GM18526 (cell line): ENCODE results near the gene STX10.

Experiments
- POLR2A ChIP-seq: IDR thresholded peaks from 3 replicates; pipeline ENCODE4 v1.6.1; 2011; ENCODE audit not compliant: insufficient read length; ENCODE audit errors: extremely low read depth

STX10 gene

GRCh38 chr19:13150931-13151604, 893 bp upstream of the STX10 start:
- no peak for TF ChIP-seq POLR2A

- TF ChIP-seq POLR2A: no peak
These were observed 468 bp downstream of the STX10 start for GRCh38 chr19:13149628-13150186.

DNA sequence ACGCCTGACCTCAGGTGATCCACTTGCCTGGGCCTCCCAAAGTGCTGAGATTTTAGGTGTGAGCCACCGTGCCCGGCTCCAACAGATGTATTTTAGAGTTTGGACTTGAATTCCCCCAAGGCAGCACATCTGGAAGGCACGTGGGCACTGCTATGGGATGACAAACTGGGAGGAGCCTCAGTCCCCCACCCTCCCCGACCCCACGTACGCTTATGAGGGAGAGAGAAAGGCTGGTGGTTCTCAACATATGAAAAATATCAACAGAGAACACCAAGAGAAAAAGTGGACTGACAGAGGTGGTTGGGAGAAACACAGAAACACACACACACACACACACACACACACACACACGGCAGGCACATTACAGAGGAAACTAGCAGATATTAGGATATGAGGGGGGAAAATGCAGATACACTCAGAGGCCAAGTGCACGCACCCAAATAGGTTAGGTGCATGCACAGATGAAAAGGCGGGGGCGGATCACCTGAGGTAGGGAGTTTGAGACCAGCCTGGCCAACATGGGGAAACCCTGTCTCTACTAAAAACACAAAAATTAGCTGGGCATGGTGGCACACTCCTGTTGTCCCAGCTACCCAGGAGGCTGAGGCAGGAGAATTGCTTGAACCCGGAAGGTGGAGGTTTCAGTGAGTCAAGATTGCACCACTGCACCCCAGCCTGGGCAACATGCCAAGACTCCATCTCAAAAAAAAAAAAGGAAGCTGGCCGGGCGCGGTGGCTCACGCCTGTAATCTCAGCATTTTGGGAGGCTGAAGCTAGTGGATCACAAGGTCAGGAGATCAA, 3.2 kb downstream of the STX10 start:
- TF ChIP-seq POLR2A: no peak

DNA sequence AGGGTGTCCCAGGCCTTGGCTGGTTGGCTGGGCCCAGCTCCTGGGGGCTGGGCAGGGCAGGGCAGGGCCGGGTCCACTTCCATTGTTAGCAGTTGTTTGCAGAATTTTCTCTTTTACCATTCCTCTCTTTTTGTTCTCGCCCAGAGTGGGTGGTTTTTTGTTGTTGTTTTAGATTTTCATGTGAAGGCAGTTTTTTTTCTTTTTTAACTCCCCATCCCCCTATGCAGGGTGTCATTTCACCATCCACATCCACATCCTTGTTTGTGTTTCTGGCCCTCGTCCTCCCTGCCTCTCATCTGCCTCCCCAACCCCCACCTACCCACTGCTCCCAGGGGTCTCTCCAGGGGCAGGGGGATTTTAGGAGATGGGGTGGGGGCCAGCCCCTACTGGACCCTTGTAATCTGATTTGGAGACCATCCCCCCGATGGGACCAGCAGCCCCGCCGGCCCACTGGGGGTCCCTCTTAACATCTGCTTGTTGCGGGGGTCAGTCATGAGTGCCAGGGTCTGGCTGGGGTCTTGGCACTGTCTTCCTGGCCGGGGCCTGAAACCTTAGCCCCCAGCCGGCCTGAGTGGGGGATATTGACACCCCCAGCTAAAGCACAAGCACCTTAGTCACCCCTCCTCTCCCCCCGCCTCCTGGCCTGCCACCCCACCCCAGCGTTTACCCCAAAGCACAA, 10.4 kb downstream of the STX10 start:
- TF ChIP-seq POLR2A: no peak

- TF ChIP-seq POLR2A: no peak
These were observed 11.3 kb downstream of the STX10 start for GRCh38 chr19:13138916-13139198.

DNA sequence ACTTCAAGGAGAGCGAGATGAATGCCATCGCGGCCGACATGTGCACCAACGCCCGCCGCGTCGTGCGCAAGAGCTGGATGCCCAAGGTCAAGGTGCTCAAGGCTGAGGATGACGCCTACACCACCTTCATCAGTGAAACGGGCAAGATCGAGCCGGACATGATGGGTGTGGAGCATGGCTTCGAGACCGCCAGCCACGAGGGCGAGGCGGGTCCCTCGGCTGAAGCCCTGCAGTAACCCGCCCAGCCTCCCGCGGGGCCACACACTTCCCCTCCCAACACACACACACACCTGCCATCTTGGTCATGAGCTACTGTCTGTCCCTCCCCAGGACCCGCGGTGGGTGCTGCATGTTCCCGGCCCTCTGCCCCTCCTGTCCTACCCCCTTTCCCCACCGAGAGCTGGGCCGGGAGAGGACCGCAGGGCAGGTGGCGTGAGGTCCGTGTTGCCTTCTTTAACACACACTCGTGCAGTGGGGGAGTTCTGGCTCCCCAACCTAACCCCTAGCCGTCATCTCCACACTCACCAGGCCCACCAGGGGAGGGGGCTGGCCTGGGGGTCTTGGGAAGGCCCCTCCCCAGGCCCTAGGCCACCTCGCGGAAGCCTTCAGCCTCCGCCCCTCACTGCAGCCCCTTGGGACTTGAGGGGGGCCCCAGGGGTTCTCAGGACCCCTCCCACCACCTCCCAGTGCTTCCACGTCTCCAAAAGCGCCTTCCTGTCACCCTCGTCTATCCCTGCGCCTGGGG, 11.8 kb downstream of the STX10 start:
- no peak for TF ChIP-seq POLR2A

GRCh38 chr19:13137290-13137794, 12.8 kb downstream of the STX10 start:
- TF ChIP-seq POLR2A: no peak

DNA sequence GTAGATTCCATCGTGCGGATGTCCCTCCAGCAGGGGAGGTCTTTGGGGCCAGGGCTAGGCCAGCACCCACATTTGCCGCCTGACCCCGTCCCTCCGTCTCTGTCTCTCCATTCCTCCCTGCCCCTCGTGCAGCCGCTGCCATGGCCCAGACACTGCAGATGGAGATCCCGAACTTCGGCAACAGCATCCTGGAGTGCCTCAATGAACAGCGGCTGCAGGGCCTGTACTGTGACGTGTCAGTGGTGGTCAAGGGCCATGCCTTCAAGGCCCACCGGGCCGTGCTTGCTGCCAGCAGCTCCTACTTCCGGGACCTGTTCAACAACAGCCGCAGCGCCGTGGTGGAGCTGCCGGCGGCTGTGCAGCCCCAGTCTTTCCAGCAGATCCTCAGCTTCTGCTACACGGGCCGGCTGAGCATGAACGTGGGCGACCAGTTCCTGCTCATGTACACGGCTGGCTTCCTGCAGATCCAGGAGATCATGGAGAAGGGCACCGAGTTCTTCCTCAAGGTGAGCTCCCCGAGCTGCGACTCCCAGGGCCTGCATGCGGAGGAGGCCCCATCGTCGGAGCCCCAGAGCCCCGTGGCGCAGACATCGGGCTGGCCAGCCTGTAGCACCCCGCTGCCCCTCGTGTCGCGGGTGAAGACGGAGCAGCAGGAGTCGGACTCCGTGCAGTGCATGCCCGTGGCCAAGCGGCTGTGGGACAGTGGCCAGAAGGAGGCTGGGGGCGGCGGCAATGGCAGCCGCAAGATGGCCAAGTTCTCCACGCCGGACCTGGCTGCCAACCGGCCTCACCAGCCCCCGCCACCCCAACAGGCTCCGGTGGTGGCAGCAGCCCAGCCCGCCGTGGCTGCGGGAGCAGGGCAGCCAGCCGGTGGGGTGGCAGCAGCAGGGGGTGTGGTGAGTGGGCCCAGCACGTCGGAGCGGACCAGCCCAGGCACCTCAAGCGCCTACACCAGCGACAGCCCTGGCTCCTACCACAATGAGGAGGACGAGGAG, 14.8 kb downstream of the STX10 start:
- TF ChIP-seq POLR2A: no peak

DNA sequence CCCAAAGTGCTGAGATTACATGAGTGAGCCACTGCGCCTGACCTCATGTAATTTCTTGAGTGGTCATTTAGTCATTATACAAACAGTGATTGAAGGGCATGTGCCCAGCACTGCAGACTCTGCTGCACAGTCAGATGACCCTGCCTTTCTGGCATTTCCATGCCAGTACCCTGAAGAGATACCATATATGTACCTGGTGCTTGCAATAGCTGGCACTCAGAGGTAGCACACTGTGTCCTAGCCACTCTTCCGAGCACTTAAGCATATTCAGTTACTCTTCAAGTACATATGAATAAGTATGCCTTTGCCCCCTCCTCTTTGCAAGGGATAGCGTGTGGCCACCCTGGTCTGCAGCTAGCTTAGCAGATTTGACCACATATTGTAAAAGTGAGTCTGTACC, 15.5 kb downstream of the STX10 start:
- TF ChIP-seq POLR2A: no peak

- TF ChIP-seq POLR2A: no peak
These were observed 16.8 kb downstream of the STX10 start for GRCh38 chr19:13133241-13133870.

GRCh38 chr19:13132471-13133180, 17.5 kb downstream of the STX10 start:
- no peak for TF ChIP-seq POLR2A

DNA sequence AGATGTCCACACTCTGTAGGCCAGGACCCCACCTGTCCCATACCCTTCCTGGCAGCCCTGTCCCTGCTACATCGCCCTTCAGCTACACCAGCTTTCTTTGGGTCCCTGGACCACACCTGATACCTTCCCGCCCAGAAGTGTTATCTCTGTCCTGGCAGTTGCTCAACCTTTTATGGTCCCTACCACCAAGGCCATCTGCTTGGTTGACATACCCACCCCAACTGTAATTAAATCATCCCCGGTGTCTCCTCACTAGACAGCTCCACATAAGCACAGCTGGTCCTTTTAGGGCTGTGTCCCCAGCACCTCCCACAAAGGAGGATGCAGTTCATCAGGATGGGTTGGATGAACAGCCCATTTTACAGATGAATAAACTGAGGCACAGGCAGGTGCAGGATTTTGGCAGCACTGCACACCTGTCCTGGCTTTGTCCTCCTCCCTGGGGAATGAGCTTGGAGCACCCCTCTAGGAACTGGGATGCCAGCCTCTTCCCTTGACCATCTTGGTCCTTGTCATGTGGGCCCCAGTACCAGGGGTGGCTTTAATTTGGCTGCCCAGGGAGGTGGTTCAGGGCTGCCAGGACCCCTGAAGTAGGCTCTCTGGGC, 19.2 kb downstream of the STX10 start:
- TF ChIP-seq POLR2A: no peak
